GM18909 (cell line): ENCODE data around the gene MARCHF4.
"Not testable (repeated sequence)": the region's sequence is repeated elsewhere in the genome, so short reads cannot be mapped to it uniquely, and the experiment has no call there.

Source experiments
- ATAC-seq: cut with Tn5 transposase; IDR thresholded peaks from one replicate; pipeline ENCODE4 v1.9.1; 2021; ENCODE audit warnings: mild to moderate bottlenecking; ENCODE audit not compliant: unreplicated experiment, poor library complexity

The MARCHF4 gene

DNA sequence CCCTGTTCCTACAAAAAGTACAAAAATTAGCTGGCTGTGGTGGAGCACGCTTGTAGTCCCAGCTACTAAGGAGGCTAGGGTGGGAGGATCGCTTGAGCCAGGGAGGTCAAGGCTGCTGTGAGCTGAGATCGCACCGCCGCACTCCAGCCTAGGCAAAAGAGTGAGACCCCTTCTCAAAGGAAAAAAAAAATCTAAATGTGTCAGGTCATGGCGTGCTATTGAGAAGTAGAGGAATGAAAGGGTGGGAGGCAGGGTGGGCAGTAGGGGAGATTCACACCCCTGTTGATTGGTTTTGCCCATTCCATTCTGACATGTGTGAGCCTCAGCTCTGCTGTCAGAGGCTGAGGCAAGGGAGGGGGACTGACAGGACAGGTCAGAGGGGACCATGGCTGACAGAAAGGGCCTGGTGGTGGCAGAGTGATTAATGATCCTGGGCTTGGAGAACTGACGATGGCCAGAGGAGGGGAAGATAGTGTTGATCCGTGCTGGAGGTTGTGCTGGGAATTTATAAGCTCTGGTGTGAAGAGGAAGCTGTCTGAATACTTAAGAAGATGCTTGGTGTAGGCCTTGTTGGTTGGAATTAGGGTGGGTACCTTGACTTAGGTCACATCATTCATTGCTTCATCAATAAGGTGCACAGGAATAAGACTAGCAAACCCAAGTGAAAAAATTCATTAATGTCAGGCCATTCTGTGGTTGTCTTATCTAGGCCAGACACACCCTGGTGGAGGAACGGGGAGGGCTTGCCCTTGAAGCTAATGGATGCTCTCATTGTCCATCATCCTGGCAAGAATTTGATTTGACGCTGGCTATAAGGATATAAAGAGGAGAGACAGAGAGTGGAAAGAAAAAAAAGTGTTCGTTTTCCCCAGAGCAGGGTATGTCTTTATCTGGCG, 20.9 kb upstream of the MARCHF4 start:
- ATAC-seq: no peak

GRCh38 chr2:216392018-216392562, 19.8 kb upstream of the MARCHF4 start:
- ATAC-seq: no peak

DNA sequence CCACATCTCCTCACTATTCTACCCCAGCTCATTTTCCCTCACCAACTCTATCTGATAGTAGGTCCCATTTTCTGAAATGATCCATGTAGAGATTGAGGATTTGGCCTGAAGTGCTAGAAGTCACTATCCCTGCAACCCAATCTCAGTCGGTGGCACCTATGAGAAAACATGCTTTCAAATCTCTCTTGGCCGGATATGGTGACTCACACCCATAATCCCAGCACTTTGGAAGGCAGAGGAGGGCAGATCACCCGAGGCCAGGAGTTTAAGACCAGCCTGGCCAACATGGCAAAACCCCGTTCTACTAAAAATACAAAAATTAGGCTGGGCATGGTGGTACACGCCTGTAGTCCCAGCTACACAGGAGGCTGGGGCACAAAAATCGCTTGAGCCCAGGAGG, 19.1 kb upstream of the MARCHF4 start:
- ATAC-seq: no peak

- ATAC-seq: no peak
These were observed 17.3 kb upstream of the MARCHF4 start for GRCh38 chr2:216389570-216389969.

GRCh38 chr2:216388046-216388884, 16.0 kb upstream of the MARCHF4 start:
- peak; percentile 50 for ATAC-seq

- no peak for ATAC-seq
These were observed 15.0 kb upstream of the MARCHF4 start for GRCh38 chr2:216387262-216387661.

DNA sequence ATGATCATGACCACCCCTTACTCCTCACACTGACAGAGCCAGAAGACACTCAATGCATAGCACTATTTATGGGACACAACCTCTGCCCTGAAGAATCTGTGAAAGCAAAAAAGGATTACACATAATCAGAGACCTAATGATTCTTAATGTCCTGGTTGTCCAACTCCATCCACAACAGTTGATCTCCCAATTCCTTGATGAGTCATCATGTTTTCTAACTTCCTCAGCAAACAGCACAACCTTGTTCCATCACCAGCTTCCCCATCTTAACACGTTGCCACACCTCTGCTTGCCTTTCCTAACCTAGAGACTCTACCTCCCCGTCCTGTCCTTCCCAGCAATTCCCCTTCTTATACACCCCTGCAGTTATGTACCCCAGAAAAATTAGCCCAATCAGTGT, 13.2 kb upstream of the MARCHF4 start:
- no peak for ATAC-seq

DNA sequence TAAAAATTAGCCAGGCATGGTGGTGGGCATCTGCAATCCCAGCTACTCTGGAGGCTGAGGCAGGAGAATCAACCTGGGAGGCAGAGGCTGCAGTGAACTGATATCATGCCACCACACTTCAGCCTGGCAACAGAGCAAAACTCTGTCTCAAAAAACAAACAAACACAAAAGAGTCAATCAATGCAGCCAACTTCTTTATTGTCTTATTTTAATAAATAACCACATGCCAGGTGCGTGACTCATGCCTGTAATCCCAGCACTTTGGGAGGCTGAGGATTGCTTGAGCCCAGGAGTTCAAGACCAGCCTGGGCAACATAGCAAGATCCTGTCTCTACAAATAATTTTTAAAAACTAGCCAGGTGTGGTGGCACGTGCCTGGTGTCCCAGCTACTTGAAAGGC, 12.1 kb upstream of the MARCHF4 start:
- ATAC-seq: not testable (repeated sequence)

GRCh38 chr2:216379977-216380376, 7.7 kb upstream of the MARCHF4 start:
- ATAC-seq: no peak

GRCh38 chr2:216375286-216375685, 3.0 kb upstream of the MARCHF4 start:
- ATAC-seq: no peak

GRCh38 chr2:216373896-216374295, 1.6 kb upstream of the MARCHF4 start:
- ATAC-seq: no peak

DNA sequence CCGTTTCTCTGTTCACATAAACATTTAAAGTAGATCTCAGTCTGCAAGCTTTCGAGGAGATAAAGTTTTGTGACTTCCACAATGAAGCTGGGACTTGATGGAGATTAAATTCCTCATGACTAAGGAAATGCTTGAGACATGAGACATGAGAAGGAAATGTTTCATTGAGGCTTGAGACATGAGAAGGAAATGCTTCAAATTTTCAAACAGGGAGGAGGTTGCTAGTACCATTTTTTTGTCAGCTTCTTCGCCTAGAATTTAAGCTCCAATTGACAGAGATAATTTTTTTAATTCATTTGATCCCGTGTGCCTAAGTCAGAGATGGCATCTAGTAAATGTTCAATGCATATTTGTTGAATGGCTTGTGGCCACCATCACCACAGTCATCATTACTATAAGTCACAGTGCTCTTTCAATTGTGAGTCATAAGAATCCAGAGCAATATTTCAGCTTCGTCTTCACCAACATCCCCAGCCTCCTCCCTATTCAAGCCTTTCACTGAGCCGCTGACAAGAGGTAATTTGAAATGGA, 543 bp upstream of the MARCHF4 start:
- ATAC-seq: no peak

DNA sequence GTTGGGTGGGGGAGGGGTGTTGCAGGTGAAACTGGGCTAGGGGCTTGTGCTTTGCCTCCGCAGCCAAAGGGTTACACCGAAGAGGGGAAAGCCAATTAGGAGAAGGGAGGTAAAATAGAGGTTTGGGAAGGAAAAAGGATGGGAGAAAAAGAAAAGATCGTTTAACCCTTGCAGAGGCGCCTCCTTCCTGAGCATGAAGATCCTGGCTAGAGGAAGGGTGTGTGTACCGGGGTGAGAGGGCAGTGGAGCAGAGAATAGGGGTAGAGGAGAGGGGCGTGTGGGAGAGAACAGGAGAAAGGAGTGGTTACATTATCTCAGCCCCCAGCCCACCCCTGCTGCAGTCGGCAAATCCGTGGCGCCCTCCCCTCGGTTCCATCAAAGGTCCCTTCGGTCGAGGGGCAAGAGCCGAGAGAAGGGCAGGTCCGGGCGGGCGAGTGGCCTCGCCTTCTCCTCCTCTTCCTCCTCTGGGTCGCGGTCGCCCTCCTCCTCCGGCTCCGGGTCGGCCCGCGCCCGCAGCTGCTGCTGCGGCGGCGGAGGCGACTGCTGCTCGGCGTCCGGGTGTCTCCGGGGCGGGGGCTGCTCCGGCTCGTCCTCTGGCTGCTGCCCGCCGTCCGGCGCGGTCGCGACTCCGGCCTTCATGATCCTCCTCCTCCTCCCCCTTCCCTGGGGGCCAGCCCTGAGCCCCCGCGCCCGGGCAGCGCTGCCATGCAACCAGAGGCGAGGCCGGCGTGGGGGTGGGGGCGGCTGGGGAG, 1.1 kb downstream of the MARCHF4 start:
- no peak for ATAC-seq

- ATAC-seq: no peak
These were observed 2.5 kb downstream of the MARCHF4 start for GRCh38 chr2:216369821-216370220.

DNA sequence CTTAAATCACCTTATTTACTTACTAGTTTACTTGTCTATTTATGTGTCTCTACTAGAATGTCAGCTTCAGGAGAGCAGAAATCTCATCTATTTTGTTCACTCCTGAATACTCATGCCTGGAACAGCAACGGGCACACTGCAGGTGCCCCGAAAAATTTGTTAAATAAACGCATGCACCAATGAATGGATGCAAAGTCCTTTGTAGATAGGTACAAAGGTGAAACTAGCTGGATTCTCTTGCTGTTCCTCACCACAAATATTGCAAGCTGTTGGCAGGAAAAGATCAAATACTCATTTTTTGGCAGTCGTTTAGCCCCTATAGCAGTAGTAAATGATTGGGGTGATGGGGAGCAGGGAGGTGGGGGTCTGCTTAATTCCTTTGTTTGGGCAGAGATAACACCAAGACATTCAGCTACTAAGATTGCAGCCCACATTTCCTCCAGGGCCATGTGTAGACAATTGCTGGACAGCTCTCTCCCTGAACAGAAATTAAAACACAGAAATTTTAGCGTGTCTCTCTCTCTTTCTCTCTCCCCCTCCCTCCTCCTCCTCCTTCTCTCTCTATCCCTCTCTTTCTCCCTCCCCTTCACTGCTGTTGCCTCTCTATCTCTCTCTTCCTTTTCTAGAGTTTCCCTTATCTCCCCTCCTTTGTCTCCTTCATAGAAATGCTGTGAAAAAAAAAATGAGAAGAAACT, 5.4 kb downstream of the MARCHF4 start:
- ATAC-seq: no peak

DNA sequence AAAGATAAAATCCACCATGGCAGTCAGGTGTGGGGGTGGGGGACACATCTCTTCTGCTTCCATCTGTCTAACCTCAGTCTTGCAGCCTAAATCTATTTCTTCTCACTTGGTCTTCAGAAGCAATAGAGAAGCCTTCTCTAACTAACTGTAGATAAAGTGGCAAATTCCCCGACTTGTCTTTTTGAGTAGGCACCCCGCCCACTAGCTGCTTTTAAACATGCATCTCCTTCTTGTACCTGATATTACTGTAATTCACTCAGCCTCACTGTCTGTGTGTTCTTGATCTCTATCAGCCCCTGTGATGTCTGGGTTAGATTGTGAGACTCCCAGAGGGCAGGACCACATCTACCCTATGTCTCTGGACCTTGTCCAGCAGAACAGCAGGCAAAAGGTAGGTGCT, 6.8 kb downstream of the MARCHF4 start:
- ATAC-seq: no peak

- ATAC-seq: no peak
These were observed 9.1 kb downstream of the MARCHF4 start for GRCh38 chr2:216363221-216363620.

DNA sequence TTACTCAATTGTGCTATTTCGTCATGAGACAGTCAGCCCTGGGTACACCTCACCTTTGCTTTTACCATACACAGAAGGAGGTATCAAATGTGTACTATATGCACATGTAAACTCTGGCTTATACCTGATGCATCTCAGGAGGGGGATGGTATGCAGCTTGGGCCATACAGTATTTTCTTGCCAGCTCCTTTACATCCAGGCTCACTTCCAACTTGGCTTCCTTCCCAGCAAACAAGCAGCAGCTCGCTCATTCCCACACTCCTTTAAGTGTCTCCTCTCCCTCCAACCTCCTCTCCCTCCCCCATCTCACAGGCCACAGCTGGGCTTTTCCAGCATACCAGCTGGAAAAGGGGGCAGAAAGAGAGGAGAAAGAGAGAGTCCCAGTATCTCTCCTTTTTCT, 9.6 kb downstream of the MARCHF4 start:
- ATAC-seq: no peak

GRCh38 chr2:216355711-216356110, 16.6 kb downstream of the MARCHF4 start:
- no peak for ATAC-seq

DNA sequence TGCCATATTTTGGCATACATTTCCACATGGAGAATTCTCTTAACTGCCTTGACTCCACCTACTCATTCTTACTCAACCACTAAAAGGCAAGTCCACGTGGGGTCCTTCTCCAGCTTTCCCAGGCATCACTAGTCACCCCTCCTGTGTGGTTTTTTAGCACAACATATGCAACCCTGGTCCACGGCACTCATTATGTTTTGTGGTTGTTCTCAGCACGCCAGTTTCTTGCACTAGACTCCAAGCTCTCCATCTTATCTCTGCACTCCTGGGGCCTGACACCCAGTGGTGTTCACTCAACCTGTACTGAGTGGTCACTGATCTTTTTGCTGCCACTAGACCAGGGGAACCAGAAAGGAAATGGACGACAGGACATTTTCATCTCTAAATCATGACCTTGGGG, 18.0 kb downstream of the MARCHF4 start:
- no peak for ATAC-seq
